Tibial nerve (tissue), 4 donors: Measurements from ENCODE around the gene FCAMR. TPM values are rescaled to one million over a fixed set of nuclear protein-coding genes. Genes with fewer than 3 reads are reported as not detected.

ENCODE experiments used
- DNase-seq, 2 donors: peaks; one replicate each; pipeline ENCODE4 v3.0.0-alpha.2; 2019; ENCODE audit warnings: low spot score in 2 of 2
- H3K27ac ChIP-seq, 4 donors: fragments of 200-600 bp; sonication (generic) in 3 of 4; one replicate each; pipeline ENCODE4 v1.5.1; 2017 to 2019; ENCODE audit warnings: mild to moderate bottlenecking in 1 of 4
- H3K27me3 ChIP-seq, 2 donors: fragments of 200-600 bp; sonication (generic) in 1 of 2; one replicate each; pipeline versions ENCODE4 v1.5.1 to v1.6.0; 2017 to 2019
- H3K36me3 ChIP-seq, 3 donors: fragments of 200-600 bp; sonication (generic); one replicate each; pipeline ENCODE4 v1.5.1; 2018 to 2019
- H3K4me1 ChIP-seq, 4 donors: fragments of 200-600 bp; sonication (generic) in 3 of 4; one replicate each; pipeline ENCODE4 v1.5.1; 2017 to 2019
- H3K4me3 ChIP-seq, 4 donors: fragments of 200-600 bp; sonication (generic) in 3 of 4; one replicate each; pipeline ENCODE4 v1.5.1; 2017 to 2019; ENCODE audit warnings: mild to moderate bottlenecking in 1 of 4, moderate library complexity in 1 of 4
- H3K9me3 ChIP-seq, 4 donors: fragments of 200-600 bp; sonication (generic) in 3 of 4; one replicate each; pipeline ENCODE4 v1.5.1; 2017 to 2019
- EP300 ChIP-seq, 2 donors: sonication (generic); formaldehyde crosslinking; IDR thresholded peaks; one replicate each; pipeline ENCODE4 v1.6.1; 2017; ENCODE audit warnings: antibody characterized with exemption in 2 of 2, mild to moderate bottlenecking in 1 of 2
- POLR2A ChIP-seq, 2 donors: fragments of 450-650 bp; IDR thresholded peaks; one replicate each; pipeline ENCODE4 v1.6.1; 2017; ENCODE audit warnings: antibody characterized with exemption in 2 of 2, mild to moderate bottlenecking in 2 of 2, moderate library complexity in 2 of 2
- WGBS, 2 donors: methylation state at CpG; one replicate each; pipeline ENCODE4 v1.1.5; 2018; 5-methylcytosine and 5-hydroxymethylcytosine counted together
- total RNA-seq, 4 donors: library from RNA; depleted of rRNA; stranded (reverse); fragments of >200 nt; gene quantifications; one replicate each; pipeline ENCODE4 v1.1.0, GENCODE V29; 2016
- TF ChIP-seq, protein P1 (sequence below), 5 experiments: fragments of 200-600 bp in 3 of 5; fragments of 450-650 bp in 2 of 5; sonication (generic) in 3 of 5; IDR thresholded peaks; one replicate each; pipeline ENCODE4 v1.5.1; 2016 to 2019; ENCODE audit warnings: antibody characterized with exemption in 5 of 5, mild to moderate bottlenecking in 3 of 5, moderate library complexity in 2 of 5

FCAMR gene, protein sequence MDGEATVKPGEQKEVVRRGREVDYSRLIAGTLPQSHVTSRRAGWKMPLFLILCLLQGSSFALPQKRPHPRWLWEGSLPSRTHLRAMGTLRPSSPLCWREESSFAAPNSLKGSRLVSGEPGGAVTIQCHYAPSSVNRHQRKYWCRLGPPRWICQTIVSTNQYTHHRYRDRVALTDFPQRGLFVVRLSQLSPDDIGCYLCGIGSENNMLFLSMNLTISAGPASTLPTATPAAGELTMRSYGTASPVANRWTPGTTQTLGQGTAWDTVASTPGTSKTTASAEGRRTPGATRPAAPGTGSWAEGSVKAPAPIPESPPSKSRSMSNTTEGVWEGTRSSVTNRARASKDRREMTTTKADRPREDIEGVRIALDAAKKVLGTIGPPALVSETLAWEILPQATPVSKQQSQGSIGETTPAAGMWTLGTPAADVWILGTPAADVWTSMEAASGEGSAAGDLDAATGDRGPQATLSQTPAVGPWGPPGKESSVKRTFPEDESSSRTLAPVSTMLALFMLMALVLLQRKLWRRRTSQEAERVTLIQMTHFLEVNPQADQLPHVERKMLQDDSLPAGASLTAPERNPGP
- total RNA-seq: not detected

GRCh38 chr1:206970446-206970845, at the start of gene FCAMR:
Gene FCAMR (minus strand): TSS chr1:206970460. CDS start chr1:206970125, 335 bp downstream.
- H3K4me1 ChIP-seq: peaks cover 0 to 4% (median 0%) of the 10 kb centered on the region in 4 donors
- DNase-seq: no peak
- TF ChIP-seq, protein P1, sequence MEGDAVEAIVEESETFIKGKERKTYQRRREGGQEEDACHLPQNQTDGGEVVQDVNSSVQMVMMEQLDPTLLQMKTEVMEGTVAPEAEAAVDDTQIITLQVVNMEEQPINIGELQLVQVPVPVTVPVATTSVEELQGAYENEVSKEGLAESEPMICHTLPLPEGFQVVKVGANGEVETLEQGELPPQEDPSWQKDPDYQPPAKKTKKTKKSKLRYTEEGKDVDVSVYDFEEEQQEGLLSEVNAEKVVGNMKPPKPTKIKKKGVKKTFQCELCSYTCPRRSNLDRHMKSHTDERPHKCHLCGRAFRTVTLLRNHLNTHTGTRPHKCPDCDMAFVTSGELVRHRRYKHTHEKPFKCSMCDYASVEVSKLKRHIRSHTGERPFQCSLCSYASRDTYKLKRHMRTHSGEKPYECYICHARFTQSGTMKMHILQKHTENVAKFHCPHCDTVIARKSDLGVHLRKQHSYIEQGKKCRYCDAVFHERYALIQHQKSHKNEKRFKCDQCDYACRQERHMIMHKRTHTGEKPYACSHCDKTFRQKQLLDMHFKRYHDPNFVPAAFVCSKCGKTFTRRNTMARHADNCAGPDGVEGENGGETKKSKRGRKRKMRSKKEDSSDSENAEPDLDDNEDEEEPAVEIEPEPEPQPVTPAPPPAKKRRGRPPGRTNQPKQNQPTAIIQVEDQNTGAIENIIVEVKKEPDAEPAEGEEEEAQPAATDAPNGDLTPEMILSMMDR (IDR thresholded peaks at IDR 0.05): no peak
- TF ChIP-seq POLR2A (IDR thresholded peaks at IDR 0.05): no peak
- no peak for TF ChIP-seq EP300 (IDR thresholded peaks at IDR 0.05)
- no peaks in the 10 kb centered on the region for H3K9me3 ChIP-seq
- WGBS, 2 donors: 49% methylated on average over 2 of the region's 2 CpGs
- H3K36me3 ChIP-seq: no peaks in the 10 kb centered on the region
- no peak within 1 kb of the TSS for H3K4me3 ChIP-seq
- H3K27ac ChIP-seq: no peak within 1 kb of the TSS
- H3K27me3 ChIP-seq: no peaks in the 10 kb centered on the region

- no peak overlapping the region for H3K4me3 ChIP-seq
- no peak for DNase-seq
- TF ChIP-seq EP300 (IDR thresholded peaks at IDR 0.05) (no peak), POLR2A (IDR thresholded peaks at IDR 0.05) (no peak)
- TF ChIP-seq, protein P1 (IDR thresholded peaks at IDR 0.05): no peak
- H3K27ac ChIP-seq: no peak overlapping the region
- H3K27me3 ChIP-seq: no peaks in the 10 kb centered on the region
- H3K4me1 ChIP-seq: peaks cover 0 to 37% (median 7%) of the 10 kb centered on the region in 4 donors
- WGBS, 2 donors: 46 to 82% methylated on average over 2 of the region's 2 CpGs
- no peaks in the 10 kb centered on the region for H3K36me3 ChIP-seq
- no peaks in the 10 kb centered on the region for H3K9me3 ChIP-seq
Measured at GRCh38 chr1:207019661-207020060, 49.4 kb upstream of the FCAMR start.

DNA sequence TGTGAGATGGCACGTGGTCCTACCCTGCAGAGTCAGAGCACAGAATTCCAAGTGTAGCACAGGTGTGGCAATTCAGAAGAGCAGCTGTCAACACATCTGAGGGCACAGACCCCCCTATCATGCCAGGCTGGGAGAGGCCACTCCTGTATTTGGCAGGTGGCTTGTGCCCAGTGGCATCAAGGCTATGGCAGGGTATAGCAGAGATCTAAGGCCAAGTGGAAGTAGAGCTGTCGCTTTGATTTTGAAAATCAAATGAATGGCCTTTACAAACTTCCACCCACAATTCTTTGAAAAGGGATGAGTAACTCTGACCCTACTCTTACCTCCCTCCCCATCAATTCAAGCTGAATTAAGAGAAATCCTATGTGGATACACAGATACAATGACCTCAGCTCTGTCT, 48.9 kb upstream of the FCAMR start:
- Histone ChIP-seq H3K27ac (no peak overlapping the region), H3K9me3 (no peaks in the 10 kb centered on the region), H3K4me3 (no peak overlapping the region), H3K27me3 (no peaks in the 10 kb centered on the region), H3K4me1 (peaks cover 0 to 32% (median 2%) of the 10 kb centered on the region in 4 donors), H3K36me3 (no peaks in the 10 kb centered on the region)
- no peak for TF ChIP-seq POLR2A (IDR thresholded peaks at IDR 0.05)
- TF ChIP-seq EP300 (IDR thresholded peaks at IDR 0.05): no peak
- TF ChIP-seq, protein P1 (IDR thresholded peaks at IDR 0.05): no peak
- 72 to 77% methylated on average over 2 of the region's 2 CpGs for WGBS, 2 donors
- DNase-seq: no peak

- Histone ChIP-seq H3K4me1 (peaks cover 0 to 28% (median 0%) of the 10 kb centered on the region in 4 donors), H3K27me3 (no peaks in the 10 kb centered on the region), H3K36me3 (no peaks in the 10 kb centered on the region), H3K27ac (no peak overlapping the region), H3K9me3 (no peaks in the 10 kb centered on the region), H3K4me3 (no peak overlapping the region)
- TF ChIP-seq POLR2A (IDR thresholded peaks at IDR 0.05) (no peak), EP300 (IDR thresholded peaks at IDR 0.05) (no peak)
- TF ChIP-seq, protein P1 (IDR thresholded peaks at IDR 0.05): no peak
- WGBS, 2 donors: 88 to 91% methylated on average over 4 of the region's 4 CpGs
- DNase-seq: no peak
Measured at GRCh38 chr1:207018707-207019106, 48.4 kb upstream of the FCAMR start.
